Right lobe of liver (tissue), 6 donors: ENCODE data around the gene GNAL. TPM values are rescaled to one million over a fixed set of nuclear protein-coding genes. Genes with fewer than 3 reads are reported as not detected.

ENCODE experiments used
- ATAC-seq, 4 donors: fragments of 200-7000 bp; cut with Tn5 transposase; one replicate each; pipeline ENCODE4 v1.9.1; 2020; ENCODE audit warnings: mild to moderate bottlenecking in 4 of 4, moderate library complexity in 4 of 4
- DNase-seq, 3 donors: peaks; one replicate each; pipeline ENCODE4 v3.0.0-alpha.2; 2020
- H3K27ac ChIP-seq, 3 donors: fragments of 200-600 bp; one replicate each; pipeline ENCODE4 v1.8.0; 2022
- H3K27me3 ChIP-seq, 2 donors: fragments of 200-600 bp; one replicate each; pipeline ENCODE4 v1.8.0; 2022
- H3K36me3 ChIP-seq, 4 donors: fragments of 200-600 bp; sonication (generic) in 1 of 4; one replicate each; pipeline versions ENCODE4 v1.5.1 to v1.8.0; 2017 to 2022; ENCODE audit warnings: control low read depth in 1 of 4
- H3K4me1 ChIP-seq, 4 donors: fragments of 200-600 bp; sonication (generic) in 1 of 4; one replicate each; pipeline versions ENCODE4 v1.5.1 to v1.8.0; 2017 to 2022; ENCODE audit warnings: control low read depth in 1 of 4
- H3K4me3 ChIP-seq, 3 donors: fragments of 200-600 bp; one replicate each; pipeline ENCODE4 v1.8.0; 2022
- H3K9me3 ChIP-seq, 4 donors: fragments of 200-600 bp; sonication (generic) in 1 of 4; one replicate each; pipeline versions ENCODE4 v1.5.1 to v1.8.0; 2017 to 2022; ENCODE audit warnings: control low read depth in 1 of 4
- POLR2A ChIP-seq: fragments of 450-650 bp; IDR thresholded peaks from one replicate; pipeline ENCODE4 v1.6.1; 2017; ENCODE audit warnings: antibody characterized with exemption, mild to moderate bottlenecking
- WGBS: methylation state at CpG from one replicate; pipeline ENCODE4 v1.1.6; 2018; ENCODE audit warnings: low coverage, low lambda C conversion rate; ENCODE audit not compliant: insufficient coverage; ENCODE audit errors: missing lambda C conversion rate; 5-methylcytosine and 5-hydroxymethylcytosine counted together
- intact Hi-C, 2 donors: fragments of 100-400 bp; cut with DNase I; formaldehyde crosslinking; loops; one replicate each; pipeline versions ENCODE4 v1.11.2 to v1.14.1; 2022
- total RNA-seq, 6 experiments: library from RNA; depleted of rRNA in 2 of 6; stranded (reverse); fragments of >200 nt in 2 of 6; fragmentation: NEBNext Ultra II Directional in 3 of 6; extraction: Animal tissue kit (Norgen Biotek cat#: 25700) in 3 of 6; gene quantifications; one replicate each; pipeline versions ENCODE4 v1.1.0 to v1.2.4, GENCODE V29; 2016 to 2023
- TF ChIP-seq, protein P1 (sequence below), 4 donors: fragments of 200-600 bp in 3 of 4; fragments of 450-650 bp in 1 of 4; IDR thresholded peaks; one replicate each; pipeline versions ENCODE4 v1.5.1 to v1.8.0; 2016 to 2022; ENCODE audit warnings: antibody characterized with exemption in 4 of 4, mild to moderate bottlenecking in 2 of 4
- donor health status: DM: no; HTN: yes; CAD: no.
- donor health status: DM: no; HTN: no; CAD: no.
- donor health status: DM: no; HTN: no; CAD: no.
- donor health status: DM: no; HTN: yes; CAD: no.
- donor health status: DM: no; HTN: yes; CAD: no.

GNAL gene
- total RNA-seq, 6 experiments from 2014 or later: 0.19 to 1.9 (median 1.2) TPM

DNA sequence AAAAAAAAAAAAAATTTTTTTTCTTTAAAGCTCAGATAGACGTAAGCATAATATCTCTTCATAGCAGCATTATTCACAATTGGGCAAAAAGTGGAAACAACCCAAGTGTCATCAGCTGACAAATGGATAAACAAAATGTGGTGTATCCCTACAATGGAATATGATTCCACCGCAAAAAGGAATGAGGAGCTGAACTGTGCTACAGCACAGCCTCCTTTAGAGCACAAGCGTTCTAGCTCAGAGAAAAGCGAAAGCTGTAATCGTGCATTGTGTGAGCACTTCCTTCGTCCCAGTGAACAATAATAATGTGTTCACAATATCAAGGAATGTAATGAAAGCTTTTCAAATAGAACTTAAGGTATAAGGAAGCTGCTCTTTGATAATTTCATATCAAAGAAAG is 150.5 kb downstream of the GNAL start:
- DNase-seq (no peak), ATAC-seq (no peak)
- 66% methylated on average over 6 of the region's 6 CpGs for WGBS
- H3K4me1 ChIP-seq: no peaks in the 10 kb centered on the region
- intact Hi-C loops: no loop called here
- H3K9me3 ChIP-seq: no peaks in the 10 kb centered on the region
- H3K4me3 ChIP-seq: no peak overlapping the region
- H3K27ac ChIP-seq: no peak overlapping the region
- H3K27me3 ChIP-seq: no peaks in the 10 kb centered on the region
- no peaks in the 10 kb centered on the region for H3K36me3 ChIP-seq
- TF ChIP-seq POLR2A: no peak
- TF ChIP-seq, protein P1, sequence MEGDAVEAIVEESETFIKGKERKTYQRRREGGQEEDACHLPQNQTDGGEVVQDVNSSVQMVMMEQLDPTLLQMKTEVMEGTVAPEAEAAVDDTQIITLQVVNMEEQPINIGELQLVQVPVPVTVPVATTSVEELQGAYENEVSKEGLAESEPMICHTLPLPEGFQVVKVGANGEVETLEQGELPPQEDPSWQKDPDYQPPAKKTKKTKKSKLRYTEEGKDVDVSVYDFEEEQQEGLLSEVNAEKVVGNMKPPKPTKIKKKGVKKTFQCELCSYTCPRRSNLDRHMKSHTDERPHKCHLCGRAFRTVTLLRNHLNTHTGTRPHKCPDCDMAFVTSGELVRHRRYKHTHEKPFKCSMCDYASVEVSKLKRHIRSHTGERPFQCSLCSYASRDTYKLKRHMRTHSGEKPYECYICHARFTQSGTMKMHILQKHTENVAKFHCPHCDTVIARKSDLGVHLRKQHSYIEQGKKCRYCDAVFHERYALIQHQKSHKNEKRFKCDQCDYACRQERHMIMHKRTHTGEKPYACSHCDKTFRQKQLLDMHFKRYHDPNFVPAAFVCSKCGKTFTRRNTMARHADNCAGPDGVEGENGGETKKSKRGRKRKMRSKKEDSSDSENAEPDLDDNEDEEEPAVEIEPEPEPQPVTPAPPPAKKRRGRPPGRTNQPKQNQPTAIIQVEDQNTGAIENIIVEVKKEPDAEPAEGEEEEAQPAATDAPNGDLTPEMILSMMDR (IDR thresholded peaks at IDR 0.05): no peak

GRCh38 chr18:11840493-11840892 is 151.4 kb downstream of the GNAL start:
- H3K4me1 ChIP-seq: no peaks in the 10 kb centered on the region
- DNase-seq (no peak), ATAC-seq (no peak)
- TF ChIP-seq, protein P1 (IDR thresholded peaks at IDR 0.05): no peak
- no peak for TF ChIP-seq POLR2A
- H3K27me3 ChIP-seq: no peaks in the 10 kb centered on the region
- no peaks in the 10 kb centered on the region for H3K36me3 ChIP-seq
- no peak overlapping the region for H3K4me3 ChIP-seq
- intact Hi-C loops: no loop called here
- H3K27ac ChIP-seq: no peak overlapping the region
- no peaks in the 10 kb centered on the region for H3K9me3 ChIP-seq
- WGBS: 24% methylated on average over 6 of the region's 6 CpGs

DNA sequence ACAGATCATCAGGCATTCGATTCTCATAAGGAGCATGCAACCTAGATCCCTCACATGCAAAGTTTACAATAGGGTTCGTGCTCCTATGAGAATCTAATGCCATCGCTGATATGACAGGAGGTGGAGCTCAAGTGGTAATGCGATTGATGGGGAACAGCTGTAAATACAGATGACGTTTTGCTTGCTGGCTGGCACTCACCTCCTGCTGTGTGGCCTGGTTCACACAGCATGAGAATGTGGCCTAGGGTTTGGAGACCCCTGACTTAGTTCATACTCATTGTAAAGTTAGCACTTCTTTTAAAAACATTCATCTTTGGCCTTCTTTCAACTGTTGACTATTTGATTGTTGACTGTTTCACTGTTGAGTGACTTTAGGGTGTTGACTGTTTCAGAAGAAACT is 153.5 kb downstream of the GNAL start:
- Histone ChIP-seq H3K9me3 (no peaks in the 10 kb centered on the region), H3K36me3 (no peaks in the 10 kb centered on the region), H3K27ac (no peak overlapping the region), H3K4me1 (no peaks in the 10 kb centered on the region), H3K27me3 (no peaks in the 10 kb centered on the region), H3K4me3 (no peak overlapping the region)
- TF ChIP-seq POLR2A: no peak
- TF ChIP-seq, protein P1 (IDR thresholded peaks at IDR 0.05): no peak
- DNase-seq (no peak), ATAC-seq (no peak)
- intact Hi-C loops: no loop called here
- WGBS: 79% methylated on average over 3 of the region's 5 CpGs

DNA sequence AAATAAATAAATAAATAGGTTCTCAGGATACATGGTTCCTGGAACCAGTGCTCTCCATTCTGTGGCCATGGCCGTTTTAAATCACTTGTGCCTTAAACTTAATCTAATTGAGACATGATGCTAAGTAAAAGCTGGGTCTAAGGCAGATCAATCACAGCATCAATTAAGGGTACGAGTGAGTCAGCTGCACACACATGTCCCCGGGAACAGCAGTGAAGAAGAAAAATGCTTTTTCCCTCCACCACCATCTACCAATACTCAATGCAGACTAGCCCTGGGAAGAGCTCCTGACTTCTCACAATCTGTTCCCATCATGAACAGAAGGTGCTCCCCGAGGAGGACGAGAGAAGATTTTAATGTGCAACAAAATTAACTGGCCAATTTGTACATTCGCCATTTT is 155.4 kb downstream of the GNAL start:
- TF ChIP-seq, protein P1 (IDR thresholded peaks at IDR 0.05): no peak
- no peak overlapping the region for H3K4me3 ChIP-seq
- H3K36me3 ChIP-seq: no peaks in the 10 kb centered on the region
- 72% methylated on average over 6 of the region's 6 CpGs for WGBS
- H3K27me3 ChIP-seq: no peaks in the 10 kb centered on the region
- H3K9me3 ChIP-seq: no peaks in the 10 kb centered on the region
- no peaks in the 10 kb centered on the region for H3K4me1 ChIP-seq
- ATAC-seq (no peak), DNase-seq (no peak)
- intact Hi-C loops: no loop called here
- H3K27ac ChIP-seq: no peak overlapping the region

GRCh38 chr18:11845654-11846053 is 156.6 kb downstream of the GNAL start:
- Histone ChIP-seq H3K27ac (no peak overlapping the region), H3K9me3 (no peaks in the 10 kb centered on the region), H3K36me3 (no peaks in the 10 kb centered on the region), H3K27me3 (no peaks in the 10 kb centered on the region), H3K4me3 (no peak overlapping the region), H3K4me1 (no peaks in the 10 kb centered on the region)
- 77% methylated on average over 4 of the region's 4 CpGs for WGBS
- ATAC-seq (no peak), DNase-seq (no peak)
- TF ChIP-seq, protein P1 (IDR thresholded peaks at IDR 0.05): no peak
- TF ChIP-seq POLR2A: no peak
- intact Hi-C loops: no loop called here
